T-helper 9 cell (primary cell): ENCODE measurements around the gene EFHD2.
"Not testable (repeated sequence)": the region's sequence is repeated elsewhere in the genome, so short reads cannot be mapped to it uniquely, and the experiment has no call there.

Source experiments
- DNase-seq: peaks from one replicate; pipeline ENCODE4 v3.0.0-alpha.2; 2020

The EFHD2 gene

DNA sequence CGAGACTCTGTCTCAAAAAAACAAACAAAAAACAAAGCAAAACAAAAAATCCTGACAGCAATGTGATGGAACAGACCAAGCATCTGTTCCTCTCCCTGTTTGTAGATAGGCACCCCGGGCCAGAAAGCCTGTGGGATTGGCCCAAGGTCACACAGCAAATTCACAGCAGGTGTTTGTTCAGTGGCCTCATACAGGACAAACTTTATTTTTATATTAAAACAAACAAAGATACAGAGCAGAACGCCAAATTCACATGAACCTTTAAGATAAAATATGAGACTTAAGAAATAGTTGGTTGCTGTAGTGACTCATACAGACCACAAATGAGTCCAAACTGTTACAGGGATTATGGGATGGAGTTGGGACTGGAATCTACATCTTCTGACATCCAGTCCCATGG is 44.6 kb downstream of the EFHD2 start:
- no peak for DNase-seq

DNA sequence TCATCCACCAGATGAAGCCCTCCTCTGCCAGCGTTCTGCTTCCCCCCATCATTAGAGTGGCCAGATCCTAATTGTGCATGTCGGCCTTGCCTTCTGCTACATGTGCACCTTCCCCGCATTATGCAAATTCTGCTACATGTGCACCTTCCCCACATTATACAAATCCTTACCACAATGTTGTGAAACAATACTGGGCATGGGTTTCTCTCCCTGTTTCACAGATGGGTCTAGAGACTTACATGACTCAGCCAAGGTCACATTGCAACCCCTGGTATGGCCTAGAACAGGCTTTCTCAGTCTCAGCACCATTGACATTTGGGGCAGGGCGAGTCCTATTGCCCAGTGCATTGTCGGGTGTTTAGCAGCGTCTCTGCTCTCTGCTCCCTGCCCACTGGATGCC is 45.8 kb downstream of the EFHD2 start:
- DNase-seq, result no peak

DNA sequence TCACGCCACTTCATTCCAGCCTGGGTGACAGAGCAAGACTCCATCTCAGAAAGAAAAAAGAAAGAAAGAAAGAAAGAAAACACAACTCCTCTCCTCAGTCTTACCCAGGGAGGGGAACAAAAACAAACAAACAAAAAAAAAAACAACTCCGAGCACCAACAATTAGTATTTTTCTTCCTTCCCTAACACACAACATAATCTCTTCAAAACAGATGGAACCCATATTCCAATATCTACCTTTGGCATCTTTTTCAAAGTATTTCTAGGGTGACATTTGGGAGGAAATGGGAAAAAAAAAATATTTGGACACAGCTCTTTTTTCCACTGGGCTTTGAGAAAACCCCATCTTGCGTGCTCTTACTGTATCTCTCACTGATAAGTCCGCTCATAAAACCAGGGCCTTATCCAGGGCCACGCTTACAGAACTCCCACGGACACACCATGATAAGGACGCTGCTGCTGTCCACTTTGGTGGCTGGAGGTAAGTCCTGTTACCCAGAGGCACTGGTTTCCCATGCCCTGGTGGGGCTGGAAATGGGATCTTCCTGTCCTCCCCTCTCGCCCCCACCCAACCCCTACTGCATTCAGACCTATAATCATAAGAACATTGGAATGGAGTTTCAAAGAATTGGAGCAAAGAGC is 46.7 kb downstream of the EFHD2 start, which contains the start of gene CELA2A:
CELA2A (plus strand) TSS at position 420 of the 642 bp plus-strand sequence; CDS start at position 442, 22 bp downstream.
- no peak for DNase-seq

DNA sequence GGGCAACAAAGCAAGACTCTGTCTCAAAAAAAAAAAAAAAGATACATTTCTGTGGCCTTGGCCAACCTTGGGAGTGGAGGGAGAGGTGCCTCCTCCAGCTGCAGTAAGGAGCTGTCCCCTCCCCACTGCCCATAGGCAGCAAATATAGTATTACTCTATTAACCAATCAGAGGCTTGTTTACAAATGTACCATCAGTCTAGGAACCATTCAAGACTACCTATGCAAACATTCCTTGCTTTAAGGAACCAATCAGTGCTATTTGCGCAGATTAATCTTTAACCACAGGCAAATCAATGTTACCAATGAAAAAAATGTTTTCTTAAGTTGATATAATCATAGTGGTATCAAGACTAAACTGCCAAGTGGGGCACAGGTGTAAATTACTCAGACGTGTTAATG is 47.9 kb downstream of the EFHD2 start:
- no peak for DNase-seq

- DNase-seq, result not testable (repeated sequence)
Observed at GRCh38 chr1:15458388-15458787, 48.7 kb downstream of the EFHD2 start.

- DNase-seq, result no peak
Observed at GRCh38 chr1:15459771-15460707, 50.4 kb downstream of the EFHD2 start.

DNA sequence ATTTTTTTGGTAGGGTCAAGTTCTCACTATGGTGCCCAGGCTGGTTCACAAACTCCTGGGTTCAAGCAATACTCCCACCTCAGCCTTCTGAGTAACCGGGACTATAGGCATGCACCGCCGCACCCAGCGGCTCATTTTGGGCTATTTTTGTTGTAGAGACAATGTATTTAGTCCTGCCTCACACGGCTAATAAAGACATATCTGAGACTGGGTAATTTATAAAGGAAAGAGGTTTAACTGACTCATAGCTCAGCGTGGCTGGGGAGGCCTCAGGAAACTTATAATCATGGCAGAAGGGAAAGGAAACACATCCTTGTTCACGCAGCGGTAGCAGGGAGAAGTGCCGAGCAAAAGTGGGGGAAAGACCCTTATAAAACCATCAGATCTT is 51.0 kb downstream of the EFHD2 start:
- DNase-seq, result no peak

DNA sequence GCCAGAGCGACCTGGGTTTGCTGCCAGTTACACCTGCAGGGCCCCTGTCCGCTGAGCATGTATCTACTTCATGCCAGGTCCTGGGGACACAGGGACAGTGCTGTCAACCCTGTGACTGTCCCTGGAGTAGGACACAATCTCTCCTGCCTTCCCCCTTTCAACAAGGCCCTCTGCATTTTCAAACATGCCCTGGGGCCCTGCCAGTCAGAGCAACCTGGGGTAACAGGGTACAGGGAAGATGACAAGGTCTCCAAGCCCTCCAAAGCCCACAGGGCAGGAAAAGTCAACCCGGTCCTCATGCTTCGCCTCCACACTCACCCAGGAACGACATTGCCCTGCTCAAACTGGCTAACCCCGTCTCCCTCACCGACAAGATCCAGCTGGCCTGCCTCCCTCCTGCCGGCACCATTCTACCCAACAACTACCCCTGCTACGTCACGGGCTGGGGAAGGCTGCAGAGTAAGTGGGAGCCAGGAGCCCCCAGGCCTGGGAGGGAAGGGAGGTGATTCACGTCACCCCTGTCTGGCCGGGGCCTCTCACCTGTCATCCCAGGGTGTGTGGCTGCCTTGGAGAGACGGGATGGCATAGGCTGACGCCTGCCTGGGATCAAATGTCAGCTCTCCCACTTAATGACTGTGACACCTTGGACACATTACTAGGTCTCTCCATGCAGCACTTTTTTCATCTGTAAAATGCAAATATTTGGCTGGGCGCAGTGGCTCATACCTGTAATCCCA is 53.5 kb downstream of the EFHD2 start:
- not testable (repeated sequence) for DNase-seq

DNA sequence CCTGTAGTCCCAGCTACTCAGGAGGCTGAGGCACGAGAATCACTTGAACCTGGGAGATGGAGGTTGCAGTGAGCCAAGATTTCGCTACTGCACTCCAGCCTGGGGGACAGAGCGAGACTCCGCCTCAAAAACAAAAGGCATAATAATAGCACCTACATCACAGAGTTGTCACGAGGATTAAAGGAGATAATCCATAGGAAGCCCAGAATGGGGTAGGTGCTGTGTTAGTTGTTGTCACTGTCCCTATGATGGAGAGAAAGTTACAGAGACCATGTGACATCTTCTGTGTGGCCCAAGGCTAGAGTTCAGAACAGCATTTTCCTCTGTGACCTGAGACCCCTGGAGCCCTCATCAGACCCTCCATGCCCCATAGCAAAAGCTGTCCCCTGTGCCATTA is 54.2 kb downstream of the EFHD2 start:
- DNase-seq, result not testable (repeated sequence)

DNA sequence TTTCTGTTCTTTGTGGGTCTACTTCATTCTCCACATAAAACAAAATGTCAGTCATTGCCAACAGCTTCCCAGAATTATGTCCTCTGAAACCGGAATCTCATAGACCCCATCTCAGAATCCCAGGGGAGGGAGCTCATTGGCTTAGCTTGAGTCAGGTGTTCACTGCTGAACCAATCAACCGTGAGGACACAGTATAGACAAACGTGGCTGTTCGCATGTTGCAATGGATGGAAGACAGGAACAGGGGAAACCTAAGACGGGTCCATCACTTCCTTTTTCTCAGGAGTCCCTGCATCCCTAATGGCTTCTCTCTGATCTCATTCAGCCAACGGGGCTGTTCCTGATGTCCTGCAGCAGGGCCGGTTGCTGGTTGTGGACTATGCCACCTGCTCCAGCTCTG is 56.0 kb downstream of the EFHD2 start:
- DNase-seq, result no peak

- DNase-seq, result not testable (repeated sequence)
Observed at GRCh38 chr1:15466955-15467625, 57.4 kb downstream of the EFHD2 start.

DNA sequence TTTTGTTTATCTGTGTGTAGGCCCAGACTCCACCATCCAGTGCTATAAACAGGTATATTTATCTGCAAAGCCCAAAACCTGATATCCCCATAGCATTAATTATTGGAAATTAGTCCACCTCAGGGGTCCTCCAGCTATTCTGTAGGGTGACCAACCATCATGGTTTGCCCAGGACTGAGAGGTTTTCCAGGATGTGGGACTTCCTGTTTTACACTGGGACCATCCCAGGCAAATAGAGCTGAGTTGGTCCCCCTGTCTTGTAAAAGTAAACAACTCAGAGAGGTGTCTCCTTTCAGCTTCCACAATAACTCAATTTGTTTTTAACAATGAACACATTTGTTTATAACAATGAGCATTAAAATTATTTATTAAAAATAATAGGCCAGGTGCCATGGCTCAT is 58.5 kb downstream of the EFHD2 start:
- DNase-seq, result no peak

DNA sequence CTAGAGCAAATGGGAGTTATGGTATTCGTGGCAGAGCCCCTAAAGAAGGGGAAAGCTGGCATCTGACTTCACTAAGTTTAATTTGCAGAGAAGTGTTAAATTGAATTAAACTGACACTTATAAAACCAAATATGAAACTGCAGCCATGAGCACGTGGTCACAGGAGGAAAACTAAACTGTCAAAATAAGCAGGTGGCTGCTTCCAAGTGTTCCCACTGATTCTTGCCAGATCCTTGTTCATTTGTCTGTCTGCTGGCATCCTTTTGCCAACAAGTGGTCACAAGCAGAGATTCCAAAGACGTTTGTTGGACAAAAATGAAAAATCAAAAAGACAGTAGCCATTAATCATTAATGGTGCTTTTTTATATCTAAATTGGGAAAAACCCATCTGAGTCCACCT is 59.7 kb downstream of the EFHD2 start:
- DNase-seq, result no peak

DNA sequence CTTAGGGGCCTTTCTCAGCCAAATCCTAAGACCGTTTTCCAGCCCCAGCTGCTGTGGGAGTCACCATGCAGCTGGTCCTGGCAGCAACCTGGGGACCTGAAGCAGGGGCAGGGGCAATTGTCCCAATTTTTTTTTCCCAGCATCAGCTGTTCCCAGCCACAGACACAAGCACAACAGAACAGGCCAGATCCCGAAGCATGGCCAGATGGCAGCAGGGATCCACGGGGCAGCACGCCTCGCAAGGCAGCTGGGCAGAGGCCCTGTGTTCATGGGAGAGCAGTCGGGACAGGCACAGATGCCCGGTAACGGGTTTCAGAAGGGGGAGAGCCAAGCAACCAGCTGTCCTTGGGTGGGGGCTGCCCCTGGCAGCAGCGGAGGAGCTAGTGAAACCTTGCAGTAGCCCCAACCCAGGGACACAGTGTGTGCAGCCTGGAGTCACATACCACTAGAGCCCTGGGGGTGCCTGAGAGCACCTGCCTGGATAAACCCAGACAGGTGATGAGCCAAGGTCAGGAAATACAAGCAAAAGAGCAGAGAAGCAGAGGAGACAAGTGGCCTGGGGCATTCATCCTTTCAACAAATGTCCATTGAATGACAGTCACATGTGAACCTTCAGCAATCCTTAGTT is 60.2 kb downstream of the EFHD2 start:
- not testable (repeated sequence) for DNase-seq

DNA sequence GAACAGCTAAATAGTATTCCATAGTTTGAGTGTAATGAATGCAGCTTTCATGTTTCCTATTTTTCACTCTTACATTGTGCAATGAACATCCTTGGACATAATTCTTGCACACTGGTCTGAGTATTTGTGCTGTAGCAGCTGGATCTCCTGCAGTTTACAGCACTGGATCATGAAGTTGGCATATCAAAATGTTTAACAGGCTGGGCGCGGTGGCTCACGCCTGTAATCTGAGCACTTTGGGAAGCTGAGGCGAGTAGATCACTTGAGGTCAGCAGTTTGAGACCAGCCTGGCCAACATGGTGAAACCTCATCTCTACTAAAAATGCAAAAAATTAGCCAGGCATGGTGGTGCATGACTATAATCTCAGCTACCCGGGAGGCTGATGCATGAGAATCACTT is 61.4 kb downstream of the EFHD2 start:
- DNase-seq, result not testable (repeated sequence)

DNA sequence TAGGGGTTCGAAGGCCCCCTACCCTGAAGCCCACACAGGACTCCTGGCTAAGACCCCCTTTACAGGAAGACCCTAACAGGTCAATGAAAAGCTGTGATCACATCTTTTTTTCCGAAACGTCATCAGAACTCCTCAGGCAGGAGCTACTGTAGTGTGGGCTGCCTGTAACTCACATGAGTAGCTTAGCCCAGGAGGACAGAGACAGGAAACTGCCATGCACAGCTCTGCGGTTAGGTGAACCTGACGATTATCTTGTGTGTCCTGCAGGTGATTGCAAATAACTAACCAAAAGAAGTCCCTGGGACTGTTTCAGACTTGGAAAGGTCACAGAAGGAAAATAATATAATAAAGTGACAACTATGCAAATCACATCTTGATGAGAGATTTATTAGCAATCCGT is 62.0 kb downstream of the EFHD2 start:
- not testable (repeated sequence) for DNase-seq

DNA sequence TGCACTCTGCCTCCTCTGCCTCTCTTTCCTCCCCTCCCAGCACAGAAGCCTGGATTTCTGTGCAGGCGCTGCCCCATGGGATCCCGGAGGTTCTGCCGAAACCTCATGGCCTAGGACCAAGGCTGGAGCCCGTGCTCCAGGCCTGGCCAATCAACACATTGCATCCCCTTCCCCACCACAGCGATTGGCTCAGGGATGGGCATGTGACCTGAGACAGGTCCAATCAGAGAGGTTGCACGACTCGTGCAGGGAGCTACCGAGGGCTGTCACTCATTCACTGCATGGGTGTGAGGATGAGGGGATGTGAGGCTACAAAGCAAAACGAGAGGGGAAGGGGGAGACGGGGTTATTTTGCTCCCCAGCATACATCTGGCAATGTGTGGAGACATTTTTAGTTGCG is 62.9 kb downstream of the EFHD2 start:
- no peak for DNase-seq

DNA sequence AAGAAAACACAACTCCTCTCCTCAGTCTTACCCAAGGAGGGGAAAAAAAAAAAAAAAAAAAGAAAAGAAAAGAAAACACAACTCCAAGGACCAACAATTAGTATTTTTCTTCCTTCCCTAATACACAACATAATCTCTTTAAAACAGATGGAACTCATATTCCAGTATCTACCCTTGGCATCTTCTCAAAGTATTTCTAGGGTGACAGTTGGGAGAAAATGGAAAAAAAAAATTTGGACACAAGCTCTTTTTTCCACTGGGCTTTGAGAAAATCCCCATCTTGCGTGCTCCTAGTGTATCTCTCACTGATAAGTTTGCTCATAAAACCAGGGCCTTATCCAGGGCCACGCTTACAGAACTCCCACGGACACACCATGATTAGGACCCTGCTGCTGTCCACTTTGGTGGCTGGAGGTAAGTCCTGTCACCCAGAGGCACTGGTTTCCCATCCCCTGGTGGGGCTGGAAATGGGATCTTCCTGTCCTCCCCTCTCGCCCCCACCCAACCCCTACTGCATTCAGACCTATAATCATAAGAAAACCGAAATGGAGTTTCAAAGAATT is 66.1 kb downstream of the EFHD2 start, which contains the start of gene CELA2B:
CELA2B (plus strand) TSS at position 353 of the 563 bp plus-strand sequence; CDS start at position 375, 22 bp downstream.
- no peak for DNase-seq

DNA sequence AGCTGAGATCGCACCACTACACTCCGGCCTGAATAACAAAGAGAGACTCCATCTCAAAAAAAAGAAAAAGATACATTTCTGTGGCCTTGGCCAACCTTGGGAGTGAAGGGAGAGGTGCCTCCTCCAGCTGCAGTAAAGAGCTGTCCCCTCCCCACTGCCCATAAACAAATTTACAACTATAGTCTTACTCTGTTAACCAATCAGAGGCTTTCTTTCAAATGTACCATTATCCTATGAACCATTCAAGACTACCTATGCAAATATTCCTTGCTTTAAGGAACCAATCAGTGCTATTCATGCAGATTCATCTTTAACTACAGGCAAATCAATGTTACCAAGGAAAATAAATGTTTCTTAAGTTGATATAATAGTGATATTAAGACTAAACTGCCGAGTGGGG is 67.2 kb downstream of the EFHD2 start:
- DNase-seq, result no peak

GRCh38 chr1:15477646-15478212 is 68.0 kb downstream of the EFHD2 start:
- no peak for DNase-seq
